Measurements from ENCODE around the gene CNR1. TPM values are rescaled to one million over a fixed set of nuclear protein-coding genes. Genes with fewer than 3 reads are reported as not detected.

The CNR1 gene
- total RNA-seq, 1 donor from 2014 or later: 6.3 TPM

- H3K36me3 Mint-ChIP-seq: no peaks in the 10 kb centered on the region
- TF ChIP-seq CTCF (IDR thresholded peaks at IDR 0.05; ENCODE audit: unreplicated experiment): no peak
- H3K27me3 Mint-ChIP-seq (ENCODE audit: low read depth): peaks cover 29% of the 10 kb centered on the region
- no peak for DNase-seq (ENCODE audit: low spot score in 2 of 2, unreplicated experiment in 2 of 2)
- no peak overlapping the region for H3K4me3 Mint-ChIP-seq
- no peak overlapping the region for H3K27ac Mint-ChIP-seq
- no peaks in the 10 kb centered on the region for H3K4me1 Mint-ChIP-seq
- no peaks in the 10 kb centered on the region for H3K9me3 Mint-ChIP-seq
Measured at GRCh38 chr6:88115307-88115706, 50.8 kb downstream of the CNR1 start.

- H3K27ac Mint-ChIP-seq: no peak overlapping the region
- DNase-seq (ENCODE audit: low spot score in 2 of 2, unreplicated experiment in 2 of 2): no peak
- H3K36me3 Mint-ChIP-seq: no peaks in the 10 kb centered on the region
- TF ChIP-seq CTCF (IDR thresholded peaks at IDR 0.05; ENCODE audit: unreplicated experiment): no peak
- no peaks in the 10 kb centered on the region for H3K4me1 Mint-ChIP-seq
- H3K27me3 Mint-ChIP-seq (ENCODE audit: low read depth): peaks cover 29% of the 10 kb centered on the region
- H3K9me3 Mint-ChIP-seq: no peaks in the 10 kb centered on the region
- H3K4me3 Mint-ChIP-seq: no peak overlapping the region
Measured at GRCh38 chr6:88114838-88115237, 51.3 kb downstream of the CNR1 start.

DNA sequence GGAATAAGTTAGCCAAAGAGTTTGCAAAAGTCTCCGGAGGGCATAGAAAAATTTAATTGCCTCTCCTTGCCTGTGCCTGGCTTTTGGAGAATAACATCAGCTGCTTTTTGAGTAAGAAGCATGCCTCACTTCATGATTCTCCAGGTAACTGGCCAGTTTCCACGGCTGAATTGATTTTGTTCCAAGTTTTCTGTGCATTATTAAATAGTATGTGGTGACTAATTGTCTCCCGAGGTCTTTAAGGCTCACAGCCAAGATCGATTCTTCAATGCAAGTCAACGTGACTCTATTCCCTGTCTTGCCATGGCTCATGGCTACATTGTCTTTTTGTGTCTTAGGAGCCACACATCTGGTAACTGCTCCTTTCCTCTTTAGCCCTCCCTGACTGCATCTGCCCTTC, 54.2 kb downstream of the CNR1 start:
- Mint-ChIP-seq H3K9me3 (no peaks in the 10 kb centered on the region), H3K27me3 (ENCODE audit: low read depth) (peaks cover 31% of the 10 kb centered on the region), H3K4me3 (no peak overlapping the region), H3K27ac (no peak overlapping the region), H3K36me3 (no peaks in the 10 kb centered on the region), H3K4me1 (no peaks in the 10 kb centered on the region)
- no peak for TF ChIP-seq CTCF (IDR thresholded peaks at IDR 0.05; ENCODE audit: unreplicated experiment)
- DNase-seq (ENCODE audit: low spot score in 2 of 2, unreplicated experiment in 2 of 2): no peak

GRCh38 chr6:88107241-88107640, 58.9 kb downstream of the CNR1 start:
- no peak for TF ChIP-seq CTCF (IDR thresholded peaks at IDR 0.05; ENCODE audit: unreplicated experiment)
- H3K9me3 Mint-ChIP-seq: no peaks in the 10 kb centered on the region
- H3K27me3 Mint-ChIP-seq (ENCODE audit: low read depth): peaks cover 17% of the 10 kb centered on the region
- DNase-seq (ENCODE audit: low spot score in 2 of 2, unreplicated experiment in 2 of 2): no peak
- no peak overlapping the region for H3K4me3 Mint-ChIP-seq
- H3K4me1 Mint-ChIP-seq: no peaks in the 10 kb centered on the region
- no peaks in the 10 kb centered on the region for H3K36me3 Mint-ChIP-seq
- no peak overlapping the region for H3K27ac Mint-ChIP-seq

DNA sequence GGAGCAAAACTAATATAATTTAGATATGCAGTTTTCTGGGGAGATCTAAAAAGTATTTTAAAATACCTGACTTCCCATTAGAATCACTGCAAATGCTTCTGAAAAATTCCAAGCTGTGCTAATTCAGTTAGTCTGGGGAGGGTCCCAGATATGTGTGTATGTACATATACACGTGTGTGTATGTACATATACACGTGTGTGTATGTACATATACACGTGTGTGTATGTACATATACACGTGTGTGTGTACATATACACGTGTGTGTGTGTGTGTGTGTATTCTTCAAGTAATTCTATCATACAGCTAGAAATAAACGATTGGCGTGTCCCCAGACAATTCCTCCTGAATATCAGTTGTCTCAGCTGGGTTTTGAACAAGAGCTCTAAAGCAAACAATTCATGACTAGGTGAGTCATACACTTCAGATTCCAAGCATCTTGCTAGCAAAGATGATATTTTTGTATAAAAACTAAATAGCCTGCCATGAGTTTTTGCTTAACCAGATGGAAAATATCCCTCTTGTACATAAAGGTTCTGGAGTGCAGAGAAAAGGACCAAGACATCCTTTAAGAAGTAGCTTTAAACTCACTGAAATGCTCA, 60.3 kb downstream of the CNR1 start:
- no peak for DNase-seq (ENCODE audit: low spot score in 2 of 2, unreplicated experiment in 2 of 2)
- TF ChIP-seq CTCF (IDR thresholded peaks at IDR 0.05; ENCODE audit: unreplicated experiment): no peak
- no peaks in the 10 kb centered on the region for H3K9me3 Mint-ChIP-seq
- no peaks in the 10 kb centered on the region for H3K36me3 Mint-ChIP-seq
- no peak overlapping the region for H3K27ac Mint-ChIP-seq
- peaks cover 6% of the 10 kb centered on the region for H3K27me3 Mint-ChIP-seq (ENCODE audit: low read depth)
- no peak overlapping the region for H3K4me3 Mint-ChIP-seq
- H3K4me1 Mint-ChIP-seq: no peaks in the 10 kb centered on the region

Other genes with a start within 250 kb of the CNR1 start
- not detected in 3 replicates for gene SPACA1, start 118.5 kb downstream of the CNR1 start, total RNA-seq